Measurements from ENCODE around the gene MYEOV. TPM values are rescaled to one million over a fixed set of nuclear protein-coding genes. Genes with fewer than 3 reads are reported as not detected.

MYEOV gene
- polyA plus RNA-seq, 1 experiment = 4.5 TPM

DNA sequence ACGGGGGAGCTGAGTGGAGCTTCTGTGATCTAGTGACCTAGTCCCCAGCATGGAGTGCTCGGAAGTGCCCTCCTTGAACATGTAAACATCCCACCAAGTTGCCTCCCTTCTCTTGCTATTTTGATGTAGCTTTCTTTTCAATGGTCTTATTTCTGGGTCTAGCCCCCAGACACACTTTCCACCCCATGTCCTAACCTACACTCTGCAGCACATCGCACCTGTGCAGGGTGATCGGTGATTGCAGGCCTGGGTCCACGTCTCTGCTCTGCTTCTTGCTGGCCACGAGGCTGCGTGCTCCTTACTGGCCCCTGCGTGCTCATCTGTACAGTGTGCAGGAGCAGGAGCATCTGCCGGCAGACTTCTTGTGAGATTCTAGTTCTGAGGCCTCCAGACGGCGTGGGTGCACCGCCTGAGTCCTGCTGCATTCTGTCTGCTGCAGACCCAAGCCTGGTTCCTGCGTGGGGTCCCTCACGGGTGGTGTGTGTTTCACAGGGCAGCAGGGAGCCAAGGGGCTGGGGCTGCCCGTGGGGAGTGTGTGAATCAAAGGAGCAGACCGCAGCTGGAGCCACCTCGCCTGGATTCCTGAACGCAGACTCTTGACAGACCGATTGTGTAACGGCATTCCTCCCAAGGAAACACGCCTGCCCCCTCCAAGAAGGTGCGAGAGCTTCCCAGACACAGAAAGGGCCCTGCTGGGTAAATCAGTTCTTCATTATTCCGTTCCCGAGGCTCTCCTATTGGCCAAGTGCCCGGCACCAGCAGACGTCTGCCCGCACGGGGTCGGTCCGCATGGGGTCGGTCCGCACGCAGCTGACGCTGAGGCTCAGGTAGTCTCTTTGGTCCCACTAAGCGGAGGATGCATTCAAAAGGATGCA lies 44.4 kb upstream of the MYEOV start:
- Histone ChIP-seq H3K4me3 (ENCODE audit: low read depth, low read length) (no peak overlapping the region), H3K27me3 (ENCODE audit: control insufficient read depth, insufficient read depth, low read length) (peaks cover 6% of the 10 kb centered on the region), H3K36me3 (ENCODE audit: control insufficient read depth, insufficient read depth, low read length) (no peaks in the 10 kb centered on the region)
- CTCF ChIA-PET = interaction anchor here (2.4 kb wide), 1 partner anchor 118 kb away, joined by 7 read pairs; no protein-coding TSS in a partner anchor
- POLR2A ChIA-PET = no interaction called here
- DNase-seq (ENCODE audit: low read depth) = no peak
- TF ChIP-seq, protein P1, sequence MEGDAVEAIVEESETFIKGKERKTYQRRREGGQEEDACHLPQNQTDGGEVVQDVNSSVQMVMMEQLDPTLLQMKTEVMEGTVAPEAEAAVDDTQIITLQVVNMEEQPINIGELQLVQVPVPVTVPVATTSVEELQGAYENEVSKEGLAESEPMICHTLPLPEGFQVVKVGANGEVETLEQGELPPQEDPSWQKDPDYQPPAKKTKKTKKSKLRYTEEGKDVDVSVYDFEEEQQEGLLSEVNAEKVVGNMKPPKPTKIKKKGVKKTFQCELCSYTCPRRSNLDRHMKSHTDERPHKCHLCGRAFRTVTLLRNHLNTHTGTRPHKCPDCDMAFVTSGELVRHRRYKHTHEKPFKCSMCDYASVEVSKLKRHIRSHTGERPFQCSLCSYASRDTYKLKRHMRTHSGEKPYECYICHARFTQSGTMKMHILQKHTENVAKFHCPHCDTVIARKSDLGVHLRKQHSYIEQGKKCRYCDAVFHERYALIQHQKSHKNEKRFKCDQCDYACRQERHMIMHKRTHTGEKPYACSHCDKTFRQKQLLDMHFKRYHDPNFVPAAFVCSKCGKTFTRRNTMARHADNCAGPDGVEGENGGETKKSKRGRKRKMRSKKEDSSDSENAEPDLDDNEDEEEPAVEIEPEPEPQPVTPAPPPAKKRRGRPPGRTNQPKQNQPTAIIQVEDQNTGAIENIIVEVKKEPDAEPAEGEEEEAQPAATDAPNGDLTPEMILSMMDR (IDR thresholded peaks at IDR 0.05; ENCODE audit: insufficient read depth, low read depth, low read length) = no peak

GRCh38 chr11:69250186-69251056 lies 43.5 kb upstream of the MYEOV start:
- POLR2A ChIA-PET = no interaction called here
- Histone ChIP-seq H3K36me3 (ENCODE audit: control insufficient read depth, insufficient read depth, low read length) (no peaks in the 10 kb centered on the region), H3K27me3 (ENCODE audit: control insufficient read depth, insufficient read depth, low read length) (peaks cover 6% of the 10 kb centered on the region), H3K4me3 (ENCODE audit: low read depth, low read length) (no peak overlapping the region)
- DNase-seq (ENCODE audit: low read depth) = no peak
- TF ChIP-seq, protein P1 (IDR thresholded peaks at IDR 0.05; ENCODE audit: insufficient read depth, low read depth, low read length) = no peak
- CTCF ChIA-PET = interaction anchor here (2.4 kb wide), 1 partner anchor 119 kb away, joined by 7 read pairs; no protein-coding TSS in a partner anchor

DNA sequence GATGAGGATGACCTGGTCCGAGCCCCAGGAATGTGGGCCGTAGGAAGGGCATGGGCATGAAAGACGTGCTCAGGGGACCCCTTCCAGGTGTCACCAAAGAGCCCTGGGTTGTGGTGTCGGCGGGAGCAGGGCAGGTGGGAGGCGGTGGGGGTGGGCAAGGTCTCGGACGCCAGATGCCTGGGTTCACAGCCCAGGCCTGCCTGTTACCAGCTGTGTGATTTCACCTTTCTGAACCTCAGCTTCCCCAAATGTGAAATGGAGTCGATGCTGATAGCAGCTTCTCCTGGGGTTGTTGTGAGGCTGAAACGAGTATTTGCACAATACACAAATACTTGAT lies 42.9 kb upstream of the MYEOV start:
- no peak for DNase-seq (ENCODE audit: low read depth)
- no peak overlapping the region for H3K4me3 ChIP-seq (ENCODE audit: low read depth, low read length)
- CTCF ChIA-PET = interaction anchor here (2.4 kb wide), 1 partner anchor 119 kb away, joined by 7 read pairs; no protein-coding TSS in a partner anchor
- H3K27me3 ChIP-seq (ENCODE audit: control insufficient read depth, insufficient read depth, low read length) = peaks cover under 1% of the 10 kb centered on the region; the same call in 1 of the 2 replicates
- POLR2A ChIA-PET = no interaction called here
- H3K36me3 ChIP-seq (ENCODE audit: control insufficient read depth, insufficient read depth, low read length) = no peaks in the 10 kb centered on the region
- TF ChIP-seq, protein P1 (IDR thresholded peaks at IDR 0.05; ENCODE audit: insufficient read depth, low read depth, low read length) = no peak

GRCh38 chr11:69251639-69252489 lies 42.1 kb upstream of the MYEOV start:
- Histone ChIP-seq H3K27me3 (ENCODE audit: control insufficient read depth, insufficient read depth, low read length) (no peaks in the 10 kb centered on the region; the same call in 1 of the 2 replicates), H3K4me3 (ENCODE audit: low read depth, low read length) (no peak overlapping the region), H3K36me3 (ENCODE audit: control insufficient read depth, insufficient read depth, low read length) (no peaks in the 10 kb centered on the region)
- POLR2A ChIA-PET = no interaction called here
- CTCF ChIA-PET = no interaction called here
- DNase-seq (ENCODE audit: low read depth) = no peak
- TF ChIP-seq, protein P1 (IDR thresholded peaks at IDR 0.05; ENCODE audit: insufficient read depth, low read depth, low read length) = no peak

All from BJ (cell line).